ENCODE results near the gene IVNS1ABP. TPM values are rescaled to one million over a fixed set of nuclear protein-coding genes. Genes with fewer than 3 reads are reported as not detected.

The IVNS1ABP gene
- total and polyA plus RNA-seq, 9 of the 15 experiments (the other 6 are each of a cell fraction or from before 2014, with no cell fraction given): 30.6 to 126 (median 77.7) TPM

DNA sequence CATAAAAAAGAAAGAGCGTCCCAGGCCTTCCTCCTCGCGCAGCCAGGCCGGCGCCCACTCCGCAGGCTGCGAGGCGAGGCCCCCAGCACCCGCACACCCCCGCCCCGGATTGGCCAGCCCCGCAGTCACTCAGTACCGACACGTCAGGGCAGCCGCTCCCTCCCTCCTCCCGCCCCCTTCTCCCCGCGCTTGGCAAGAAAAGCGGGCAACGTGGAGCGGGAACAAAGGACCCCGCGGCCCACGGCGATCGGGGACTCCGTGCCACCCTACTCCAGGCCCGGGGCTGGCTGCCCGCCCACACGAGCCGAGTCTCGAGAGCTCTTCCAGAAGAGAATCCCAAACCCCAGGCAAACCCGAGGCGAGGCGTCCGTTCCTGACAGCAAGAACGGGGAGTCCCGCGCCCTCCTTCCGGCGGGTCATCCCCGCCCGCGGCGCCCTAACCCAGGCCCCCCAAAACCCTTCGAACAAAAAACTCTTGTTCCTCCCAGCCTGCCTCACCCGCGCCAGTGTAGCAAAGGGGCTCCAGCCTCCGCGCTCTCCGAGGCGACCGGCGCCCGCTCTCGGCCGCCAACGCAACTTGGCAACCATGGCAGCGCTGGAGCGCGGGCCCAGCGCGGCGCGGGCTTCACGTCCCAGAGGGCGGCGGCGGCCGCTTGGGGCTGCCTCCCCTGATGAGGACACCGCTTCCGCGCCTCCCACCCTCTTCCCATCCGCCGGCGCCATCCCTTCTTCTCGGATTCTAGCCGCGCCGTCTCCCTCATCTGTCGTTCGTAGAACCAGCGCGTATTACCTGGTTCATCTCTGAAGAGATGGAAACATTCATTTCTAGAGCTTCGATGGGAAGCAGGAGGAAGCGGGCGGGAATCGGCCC, 645 bp downstream of the IVNS1ABP start (continued):
- TF ChIP-seq, protein P1, sequence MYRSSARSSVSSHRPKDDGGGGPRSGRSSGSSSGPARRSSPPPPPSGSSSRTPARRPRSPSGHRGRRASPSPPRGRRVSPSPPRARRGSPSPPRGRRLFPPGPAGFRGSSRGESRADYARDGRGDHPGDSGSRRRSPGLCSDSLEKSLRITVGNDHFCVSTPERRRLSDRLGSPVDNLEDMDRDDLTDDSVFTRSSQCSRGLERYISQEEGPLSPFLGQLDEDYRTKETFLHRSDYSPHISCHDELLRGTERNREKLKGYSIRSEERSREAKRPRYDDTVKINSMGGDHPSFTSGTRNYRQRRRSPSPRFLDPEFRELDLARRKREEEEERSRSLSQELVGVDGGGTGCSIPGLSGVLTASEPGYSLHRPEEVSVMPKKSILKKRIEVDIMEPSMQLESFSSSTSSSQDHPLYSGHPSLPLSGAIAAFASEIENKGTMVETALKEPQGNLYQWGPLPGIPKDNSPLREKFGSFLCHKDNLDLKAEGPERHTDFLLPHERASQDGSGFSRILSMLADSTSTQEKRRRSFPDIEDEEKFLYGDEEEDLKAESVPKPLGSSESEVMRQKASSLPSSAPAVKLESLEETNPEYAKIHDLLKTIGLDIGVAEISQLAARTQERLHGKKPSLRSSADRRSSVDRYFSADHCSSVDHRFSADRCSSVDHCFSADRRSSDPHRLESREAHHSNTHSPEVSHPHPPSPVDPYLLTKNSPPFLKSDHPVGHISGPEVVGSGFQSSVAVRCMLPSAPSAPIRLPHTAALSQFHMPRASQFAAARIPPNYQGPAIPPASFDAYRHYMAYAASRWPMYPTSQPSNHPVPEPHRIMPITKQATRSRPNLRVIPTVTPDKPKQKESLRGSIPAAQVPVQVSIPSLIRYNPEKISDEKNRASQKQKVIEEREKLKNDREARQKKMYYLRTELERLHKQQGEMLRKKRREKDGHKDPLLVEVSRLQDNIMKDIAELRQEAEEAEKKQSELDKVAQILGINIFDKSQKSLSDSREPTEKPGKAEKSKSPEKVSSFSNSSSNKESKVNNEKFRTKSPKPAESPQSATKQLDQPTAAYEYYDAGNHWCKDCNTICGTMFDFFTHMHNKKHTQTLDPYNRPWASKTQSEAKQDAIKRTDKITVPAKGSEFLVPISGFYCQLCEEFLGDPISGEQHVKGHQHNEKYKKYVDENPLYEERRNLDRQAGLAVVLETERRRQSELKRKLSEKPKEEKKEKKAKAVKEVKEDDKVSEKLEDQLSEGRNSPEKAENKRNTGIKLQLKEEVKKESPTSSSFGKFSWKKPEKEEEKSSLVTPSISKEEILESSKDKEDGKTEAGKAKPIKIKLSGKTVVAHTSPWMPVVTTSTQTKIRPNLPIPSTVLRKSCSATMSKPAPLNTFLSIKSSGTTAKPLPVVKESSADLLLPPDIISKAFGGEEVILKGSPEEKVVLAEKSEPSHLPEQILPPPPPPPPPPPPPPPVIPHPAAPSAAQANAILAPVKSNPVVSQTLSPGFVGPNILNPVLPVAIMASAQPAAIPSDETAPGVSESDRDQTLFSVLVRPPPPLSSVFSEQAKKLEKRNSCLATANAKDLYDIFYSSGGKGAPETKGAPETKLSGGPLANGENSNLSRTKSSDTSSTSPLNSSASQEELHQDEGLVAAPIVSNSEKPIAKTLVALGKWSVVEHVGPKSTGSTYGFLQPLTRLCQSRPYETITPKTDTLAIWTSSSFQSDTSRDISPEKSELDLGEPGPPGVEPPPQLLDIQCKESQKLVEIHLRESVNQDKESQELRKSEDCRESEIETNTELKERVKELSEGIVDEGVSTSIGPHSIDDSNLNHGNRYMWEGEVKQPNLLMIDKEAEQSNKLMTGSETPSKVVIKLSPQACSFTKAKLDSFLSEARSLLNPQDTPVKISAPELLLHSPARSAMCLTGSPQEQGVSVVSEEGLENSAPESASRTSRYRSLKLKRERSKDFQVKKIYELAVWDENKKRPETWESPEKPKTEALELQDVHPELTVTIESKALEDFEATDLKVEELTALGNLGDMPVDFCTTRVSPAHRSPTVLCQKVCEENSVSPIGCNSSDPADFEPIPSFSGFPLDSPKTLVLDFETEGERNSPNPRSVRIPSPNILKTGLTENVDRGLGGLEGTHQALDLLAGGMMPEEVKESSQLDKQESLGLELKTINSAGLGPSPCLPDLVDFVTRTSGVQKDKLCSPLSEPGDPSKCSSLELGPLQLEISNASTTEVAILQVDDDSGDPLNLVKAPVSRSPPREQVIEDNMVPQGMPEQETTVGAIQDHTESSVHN (IDR thresholded peaks at IDR 0.05; ENCODE audit: borderline replicate concordance in 1 of 2, low read depth in 1 of 2): no peak
- no peak for TF ChIP-seq TBL1XR1 (IDR thresholded peaks at IDR 0.05; ENCODE audit: low read length in 2 of 2)
- TF ChIP-seq, protein P2, sequence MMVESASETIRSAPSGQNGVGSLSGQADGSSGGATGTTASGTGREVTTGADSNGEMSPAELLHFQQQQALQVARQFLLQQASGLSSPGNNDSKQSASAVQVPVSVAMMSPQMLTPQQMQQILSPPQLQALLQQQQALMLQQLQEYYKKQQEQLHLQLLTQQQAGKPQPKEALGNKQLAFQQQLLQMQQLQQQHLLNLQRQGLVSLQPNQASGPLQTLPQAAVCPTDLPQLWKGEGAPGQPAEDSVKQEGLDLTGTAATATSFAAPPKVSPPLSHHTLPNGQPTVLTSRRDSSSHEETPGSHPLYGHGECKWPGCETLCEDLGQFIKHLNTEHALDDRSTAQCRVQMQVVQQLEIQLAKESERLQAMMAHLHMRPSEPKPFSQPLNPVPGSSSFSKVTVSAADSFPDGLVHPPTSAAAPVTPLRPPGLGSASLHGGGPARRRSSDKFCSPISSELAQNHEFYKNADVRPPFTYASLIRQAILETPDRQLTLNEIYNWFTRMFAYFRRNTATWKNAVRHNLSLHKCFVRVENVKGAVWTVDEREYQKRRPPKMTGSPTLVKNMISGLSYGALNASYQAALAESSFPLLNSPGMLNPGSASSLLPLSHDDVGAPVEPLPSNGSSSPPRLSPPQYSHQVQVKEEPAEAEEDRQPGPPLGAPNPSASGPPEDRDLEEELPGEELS (CRISPR knock-in tag; IDR thresholded peaks at IDR 0.05; ENCODE audit: borderline replicate concordance): no peak
- TF ChIP-seq, protein P3, sequence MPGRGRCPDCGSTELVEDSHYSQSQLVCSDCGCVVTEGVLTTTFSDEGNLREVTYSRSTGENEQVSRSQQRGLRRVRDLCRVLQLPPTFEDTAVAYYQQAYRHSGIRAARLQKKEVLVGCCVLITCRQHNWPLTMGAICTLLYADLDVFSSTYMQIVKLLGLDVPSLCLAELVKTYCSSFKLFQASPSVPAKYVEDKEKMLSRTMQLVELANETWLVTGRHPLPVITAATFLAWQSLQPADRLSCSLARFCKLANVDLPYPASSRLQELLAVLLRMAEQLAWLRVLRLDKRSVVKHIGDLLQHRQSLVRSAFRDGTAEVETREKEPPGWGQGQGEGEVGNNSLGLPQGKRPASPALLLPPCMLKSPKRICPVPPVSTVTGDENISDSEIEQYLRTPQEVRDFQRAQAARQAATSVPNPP (IDR thresholded peaks at IDR 0.05; ENCODE audit: borderline replicate concordance, insufficient read depth, insufficient read length): no peak
- TF ChIP-seq TCFL5 (CRISPR knock-in tag; conservative IDR thresholded peaks at IDR 0.05): no peak
- no peak; the same call in 1 of the 2 replicates for TF ChIP-seq CTBP1 (IDR thresholded peaks at IDR 0.05; ENCODE audit: borderline replicate concordance)
- peak; percentile 55; the same call in 1 of the 2 replicates for TF ChIP-seq ZBTB17 (CRISPR knock-in tag; IDR thresholded peaks at IDR 0.05)
- no peak for TF ChIP-seq CSDE1 (IDR thresholded peaks at IDR 0.05)
- no peak for TF ChIP-seq ZNF668 (CRISPR knock-in tag; IDR thresholded peaks at IDR 0.05)
- 0 out of 2 replicates have a peak, but pooled peaks have one; percentile 10 for TF ChIP-seq ATF7 (IDR thresholded peaks at IDR 0.05)
- no peak for TF ChIP-seq ZNF561 (CRISPR knock-in tag; conservative IDR thresholded peaks at IDR 0.05)
- TF ChIP-seq ZNF174 (CRISPR knock-in tag; IDR thresholded peaks at IDR 0.05): no peak
- TF ChIP-seq, protein P4, sequence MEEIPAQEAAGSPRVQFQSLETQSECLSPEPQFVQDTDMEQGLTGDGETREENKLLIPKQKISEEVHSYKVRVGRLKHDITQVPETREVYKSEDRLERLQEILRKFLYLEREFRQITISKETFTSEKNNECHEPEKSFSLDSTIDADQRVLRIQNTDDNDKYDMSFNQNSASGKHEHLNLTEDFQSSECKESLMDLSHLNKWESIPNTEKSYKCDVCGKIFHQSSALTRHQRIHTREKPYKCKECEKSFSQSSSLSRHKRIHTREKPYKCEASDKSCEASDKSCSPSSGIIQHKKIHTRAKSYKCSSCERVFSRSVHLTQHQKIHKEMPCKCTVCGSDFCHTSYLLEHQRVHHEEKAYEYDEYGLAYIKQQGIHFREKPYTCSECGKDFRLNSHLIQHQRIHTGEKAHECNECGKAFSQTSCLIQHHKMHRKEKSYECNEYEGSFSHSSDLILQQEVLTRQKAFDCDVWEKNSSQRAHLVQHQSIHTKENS (CRISPR knock-in tag; IDR thresholded peaks at IDR 0.05): no peak
- TF ChIP-seq ZC3H11A (IDR thresholded peaks at IDR 0.05; ENCODE audit: low read depth, low read length): no peak
